ENCODE results near the gene IRX4.

Gene IRX4

DNA sequence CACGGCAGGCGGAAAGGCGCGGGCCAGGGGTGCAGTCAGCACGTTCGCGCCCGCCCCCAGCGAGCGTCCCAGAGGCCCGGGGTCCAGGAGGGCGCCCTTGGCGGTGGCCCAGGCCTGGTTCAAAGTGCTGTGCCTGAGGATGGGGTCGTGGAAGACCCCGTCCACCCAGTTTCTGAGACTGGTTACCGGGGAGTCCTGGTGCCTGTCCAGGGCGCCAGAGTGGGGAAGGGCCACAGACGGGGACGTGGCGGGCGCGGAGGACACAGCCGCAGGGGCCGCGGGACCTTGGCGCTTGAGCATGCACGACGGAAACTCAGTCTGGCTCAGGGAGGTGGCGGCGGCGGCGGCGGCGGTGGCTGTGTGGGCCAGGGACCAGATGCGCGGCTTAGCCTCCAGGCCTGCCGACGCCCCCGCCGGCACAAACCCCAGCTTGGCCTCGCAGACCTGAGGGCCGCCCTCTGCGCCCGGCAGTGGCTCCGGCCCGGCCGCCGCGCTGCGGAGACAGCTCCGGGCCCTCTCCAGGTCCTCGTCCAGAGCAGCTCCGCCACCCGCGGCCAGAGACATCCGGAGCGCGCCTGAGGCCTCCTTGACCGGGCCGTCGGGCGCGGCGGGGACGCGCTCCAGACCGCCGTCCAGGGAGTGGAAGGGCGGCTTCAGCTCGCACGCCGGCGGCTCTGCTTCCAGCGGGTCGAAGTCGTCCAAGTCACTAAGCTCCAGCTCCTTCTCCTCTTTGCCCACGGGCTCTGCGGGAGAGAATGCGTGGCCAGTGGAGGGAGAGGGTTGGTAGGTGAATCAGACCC lies 4.5 kb downstream of the IRX4 start:
- no peak overlapping the region for H3K4me3 ChIP-seq (ENCODE audit: low read depth, low read length)

DNA sequence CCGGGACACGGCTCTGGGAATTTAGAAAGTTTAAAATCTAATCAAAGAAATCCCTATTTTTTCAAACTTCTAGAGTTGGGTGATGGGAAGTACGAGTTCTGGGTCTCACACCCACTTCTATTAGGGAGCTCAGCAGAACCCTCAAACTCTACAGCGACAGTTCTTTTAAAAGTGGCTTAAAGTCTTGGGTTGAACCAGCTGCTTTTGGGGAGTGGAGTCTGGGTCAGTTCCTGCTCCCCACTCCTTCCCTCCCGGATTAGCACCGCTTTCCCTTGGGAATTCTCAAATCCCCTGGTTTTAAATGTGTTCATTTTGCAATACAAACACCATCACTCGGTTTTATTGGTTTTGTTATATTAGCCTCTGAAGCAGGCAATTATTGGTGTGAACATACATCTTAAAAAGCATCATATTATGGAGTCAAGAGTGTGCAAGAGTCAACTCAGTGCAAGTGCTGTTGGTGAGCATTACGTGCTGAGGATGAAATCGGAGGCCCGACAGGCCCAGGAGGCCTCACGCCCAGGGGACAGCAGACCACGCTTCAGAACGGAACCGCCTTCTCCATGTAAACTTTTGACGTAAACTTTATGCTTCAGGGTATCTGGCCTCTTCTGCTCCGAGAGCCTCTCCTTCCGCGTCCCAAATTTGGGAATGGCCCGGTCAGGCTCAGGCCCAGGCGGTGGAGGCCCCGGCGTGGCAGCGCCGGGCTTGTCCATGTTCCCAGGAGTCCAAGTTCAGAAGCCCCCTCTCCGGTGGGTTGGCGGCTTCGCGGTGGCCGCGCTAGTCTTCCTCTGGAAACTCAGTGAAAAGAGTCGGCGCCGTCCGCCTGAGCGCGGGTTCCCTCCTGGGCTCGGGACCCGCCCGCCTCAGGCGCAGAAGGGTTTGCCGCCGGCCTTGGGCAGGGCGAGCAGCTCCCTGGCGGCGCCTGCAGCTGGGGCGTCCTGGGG lies 5.3 kb downstream of the IRX4 start:
- H3K4me3 ChIP-seq (ENCODE audit: low read depth, low read length): no peak overlapping the region
- TF ChIP-seq, protein P1, sequence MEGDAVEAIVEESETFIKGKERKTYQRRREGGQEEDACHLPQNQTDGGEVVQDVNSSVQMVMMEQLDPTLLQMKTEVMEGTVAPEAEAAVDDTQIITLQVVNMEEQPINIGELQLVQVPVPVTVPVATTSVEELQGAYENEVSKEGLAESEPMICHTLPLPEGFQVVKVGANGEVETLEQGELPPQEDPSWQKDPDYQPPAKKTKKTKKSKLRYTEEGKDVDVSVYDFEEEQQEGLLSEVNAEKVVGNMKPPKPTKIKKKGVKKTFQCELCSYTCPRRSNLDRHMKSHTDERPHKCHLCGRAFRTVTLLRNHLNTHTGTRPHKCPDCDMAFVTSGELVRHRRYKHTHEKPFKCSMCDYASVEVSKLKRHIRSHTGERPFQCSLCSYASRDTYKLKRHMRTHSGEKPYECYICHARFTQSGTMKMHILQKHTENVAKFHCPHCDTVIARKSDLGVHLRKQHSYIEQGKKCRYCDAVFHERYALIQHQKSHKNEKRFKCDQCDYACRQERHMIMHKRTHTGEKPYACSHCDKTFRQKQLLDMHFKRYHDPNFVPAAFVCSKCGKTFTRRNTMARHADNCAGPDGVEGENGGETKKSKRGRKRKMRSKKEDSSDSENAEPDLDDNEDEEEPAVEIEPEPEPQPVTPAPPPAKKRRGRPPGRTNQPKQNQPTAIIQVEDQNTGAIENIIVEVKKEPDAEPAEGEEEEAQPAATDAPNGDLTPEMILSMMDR (IDR thresholded peaks at IDR 0.05; ENCODE audit: low read depth, low read length, missing control alignments): no peak
- no peak for DNase-seq (ENCODE audit: low read depth)

More for the DNA sequence above, 4.5 kb downstream of the IRX4 start:
- no peak for DNase-seq (ENCODE audit: low read depth)
- TF ChIP-seq, protein P1 (IDR thresholded peaks at IDR 0.05; ENCODE audit: low read depth, low read length, missing control alignments): no peak

DNA sequence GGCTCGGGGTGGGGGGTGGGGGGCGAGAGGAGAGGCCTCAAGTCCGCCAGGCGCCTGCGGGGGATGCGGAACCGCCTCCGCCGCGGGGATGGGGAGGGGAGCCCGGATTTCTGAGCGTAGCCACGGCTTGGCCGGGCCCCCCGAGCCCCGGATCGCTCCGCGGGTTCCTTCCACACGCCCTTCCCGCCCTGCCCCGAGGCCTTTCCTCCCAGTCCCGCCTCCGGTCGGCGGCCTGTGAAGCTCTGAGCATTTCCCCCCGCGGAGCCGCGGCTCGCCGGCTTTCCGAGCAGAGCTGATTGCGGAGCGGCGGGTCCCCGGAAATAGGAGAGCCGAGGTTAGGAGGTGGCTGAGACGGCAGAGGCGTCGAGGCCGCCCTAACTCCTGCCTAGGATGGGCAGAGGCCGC lies 6.1 kb downstream of the IRX4 start:
- no peak overlapping the region for H3K4me3 ChIP-seq (ENCODE audit: low read depth, low read length)
- TF ChIP-seq, protein P1 (IDR thresholded peaks at IDR 0.05; ENCODE audit: low read depth, low read length, missing control alignments): no peak
- DNase-seq (ENCODE audit: low read depth): no peak

DNA sequence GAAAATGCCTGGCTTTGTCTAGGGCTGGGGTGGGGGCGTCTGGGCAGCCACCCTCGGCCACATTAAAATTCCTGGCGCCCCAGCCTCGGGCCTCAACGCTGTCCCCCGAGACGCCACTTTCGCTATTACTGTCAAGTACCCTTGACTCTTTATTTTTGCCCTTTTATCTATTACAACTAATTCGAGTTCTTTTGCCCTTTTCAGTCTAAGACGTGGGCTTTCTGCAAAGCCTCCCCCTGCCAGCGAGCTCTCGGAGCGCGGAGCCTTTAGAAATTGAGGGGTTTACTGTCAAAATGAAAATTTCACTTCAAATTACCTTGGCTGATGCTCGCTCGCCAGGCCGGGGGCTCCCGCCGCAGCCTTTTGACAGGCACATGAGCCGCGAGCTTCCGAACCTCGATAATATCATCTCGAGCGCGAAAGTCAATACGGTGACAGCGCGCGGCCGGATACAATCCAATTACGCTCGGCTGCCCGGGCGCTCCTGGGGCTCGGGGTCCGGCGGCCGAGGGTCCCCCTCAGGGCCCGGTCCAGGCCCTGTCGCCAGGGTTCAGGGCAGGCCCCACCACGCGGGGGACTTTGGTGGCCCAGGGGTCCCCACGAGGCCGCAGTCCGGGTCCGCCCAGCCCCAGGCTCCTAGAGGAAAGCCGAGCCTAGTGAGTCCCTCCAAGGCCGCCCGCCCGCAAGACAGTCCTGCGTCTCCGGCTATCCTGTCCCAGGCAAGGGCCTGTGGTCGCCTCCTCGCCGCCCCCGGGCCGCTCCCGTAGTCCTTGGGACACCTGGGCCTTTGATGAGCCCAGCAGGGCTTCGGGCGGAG lies 6.7 kb downstream of the IRX4 start:
- no peak overlapping the region for H3K4me3 ChIP-seq (ENCODE audit: low read depth, low read length)

DNA sequence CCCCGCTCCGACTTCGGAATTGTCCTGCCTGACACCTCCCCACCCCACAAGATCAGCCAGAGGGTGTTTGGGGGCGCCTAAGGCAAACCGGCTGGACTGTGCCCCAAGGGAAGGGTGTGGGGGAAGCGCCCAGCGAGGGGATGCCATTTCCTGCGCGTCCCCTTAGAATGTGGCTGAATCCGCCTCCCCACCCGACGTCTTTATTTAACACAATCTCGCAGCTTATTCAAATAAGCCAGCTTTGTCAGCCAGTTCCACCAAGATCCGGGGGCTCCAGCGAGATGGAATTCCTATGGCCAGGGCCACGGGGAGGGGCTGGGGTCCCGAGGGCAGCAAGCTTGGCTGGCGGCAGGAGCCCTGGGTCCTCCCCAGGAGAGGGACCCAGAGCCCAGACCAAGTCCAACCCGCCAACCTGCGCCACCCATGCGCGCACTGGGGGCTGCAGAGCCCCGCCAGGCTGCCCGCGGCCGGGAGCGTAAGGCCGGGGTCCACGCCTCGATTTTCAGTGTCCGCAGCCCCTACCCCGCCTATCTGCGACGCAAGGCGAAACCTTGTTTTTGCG lies 7.4 kb downstream of the IRX4 start:
- H3K4me3 ChIP-seq (ENCODE audit: low read depth, low read length): no peak overlapping the region
- TF ChIP-seq, protein P1 (IDR thresholded peaks at IDR 0.05; ENCODE audit: low read depth, low read length, missing control alignments): no peak

More for the DNA sequence above, 6.7 kb downstream of the IRX4 start:
- TF ChIP-seq, protein P1 (IDR thresholded peaks at IDR 0.05; ENCODE audit: low read depth, low read length, missing control alignments): no peak
- DNase-seq (ENCODE audit: low read depth): no peak

DNA sequence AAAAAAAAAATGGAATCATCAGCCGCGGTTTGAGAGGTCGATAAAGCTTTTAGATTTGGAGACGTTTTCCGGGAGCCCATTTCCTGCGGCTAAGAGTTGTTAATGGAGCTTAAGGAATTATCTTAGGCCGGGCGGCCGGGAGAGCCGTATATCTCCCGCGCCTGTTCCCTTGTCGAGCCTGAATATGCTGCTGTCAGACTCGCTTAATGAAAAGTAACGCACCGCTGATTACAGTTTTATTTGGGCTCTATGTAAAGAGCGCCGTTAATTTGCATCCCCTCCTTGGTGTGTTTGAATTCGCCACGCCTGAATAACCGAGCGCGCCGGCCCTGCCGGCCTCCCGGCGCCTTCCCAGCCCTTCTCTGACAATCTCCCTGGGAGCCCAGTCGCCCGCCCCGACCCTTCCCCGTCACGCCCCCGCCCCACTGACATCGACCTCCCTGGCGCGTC lies 7.9 kb downstream of the IRX4 start:
- no peak overlapping the region for H3K4me3 ChIP-seq (ENCODE audit: low read depth, low read length)
- DNase-seq (ENCODE audit: low read depth): no peak
- TF ChIP-seq, protein P1 (IDR thresholded peaks at IDR 0.05; ENCODE audit: low read depth, low read length, missing control alignments): no peak

More for the DNA sequence above, 7.4 kb downstream of the IRX4 start:
- DNase-seq (ENCODE audit: low read depth): no peak

Data from GM12864 (cell line).